K562 (cell line): Measurements from ENCODE around the gene RACGAP1. TPM values are rescaled to one million over a fixed set of nuclear protein-coding genes. Genes with fewer than 3 reads are reported as not detected.

Experiments
- ATF1 ChIP-seq, 2 experiments: fragments of 450-650 bp in 1 of 2; IDR thresholded peaks; 2 replicates each; pipeline ENCODE4 v1.6.1; 2016; ENCODE audit warnings: missing compliant biosample characterization in 1 of 2, missing genetic modification characterization in 1 of 2
- BDP1 ChIP-seq: IDR thresholded peaks from 3 replicates; pipeline ENCODE4 v1.6.1; 2011; ENCODE audit not compliant: insufficient read length, insufficient read depth
- CHD4 ChIP-seq: fragments of 200-600 bp; sonication (generic); IDR thresholded peaks from 3 replicates; pipeline ENCODE4 v1.6.1; 2012; ENCODE audit warnings: low read depth, mild to moderate bottlenecking, mixed read lengths, low read length, inconsistent platforms; ENCODE audit not compliant: insufficient read depth, insufficient replicate concordance, poor library complexity, severe bottlenecking
- CTCFL ChIP-seq: IDR thresholded peaks from 2 replicates; pipeline ENCODE4 v1.6.1; 2011; ENCODE audit warnings: borderline replicate concordance, low read depth, mild to moderate bottlenecking, moderate library complexity, low read length; ENCODE audit not compliant: insufficient read depth, poor library complexity, severe bottlenecking
- EGR1 ChIP-seq: fragments of 450-650 bp; conservative IDR thresholded peaks from 2 replicates; pipeline ENCODE4 v1.6.1; 2017; ENCODE audit warnings: mild to moderate bottlenecking
- ETV5 ChIP-seq: sonication (generic); formaldehyde crosslinking; IDR thresholded peaks from 2 replicates; pipeline ENCODE4 v1.4.0; 2020; ENCODE audit warnings: low read depth, mild to moderate bottlenecking, missing genetic modification reagents
- GATA2 ChIP-seq: sonication (generic); formaldehyde crosslinking; IDR thresholded peaks from 2 replicates; pipeline ENCODE4 v1.4.0; 2020; ENCODE audit warnings: mild to moderate bottlenecking, missing genetic modification reagents
- HDGF ChIP-seq: fragments of 450-650 bp; IDR thresholded peaks from 2 replicates; pipeline ENCODE4 v1.6.1; 2016
- SNRNP70 ChIP-seq: fragments of 200-400 bp; formaldehyde crosslinking; optimal IDR thresholded peaks from 2 replicates; pipeline ENCODE3; 2017; ENCODE audit warnings: low read depth, low read length
- SPI1 ChIP-seq: IDR thresholded peaks from 2 replicates; pipeline ENCODE4 v1.6.1; 2011; ENCODE audit warnings: low read depth, low read length, control low read depth, borderline replicate concordance
- TFAM ChIP-seq: fragments of 250-450 bp; sonication (Bioruptor Pico); conservative IDR thresholded peaks from 2 replicates; pipeline ENCODE4 v1.5.0; 2021; ENCODE audit warnings: mild to moderate bottlenecking, moderate library complexity
- ZBTB8A ChIP-seq: fragments of 450-650 bp; IDR thresholded peaks from 2 replicates; pipeline ENCODE4 v1.6.1; 2018; ENCODE audit warnings: mild to moderate bottlenecking, moderate library complexity; ENCODE audit not compliant: partially characterized antibody
- ZNF212 ChIP-seq: fragments of 450-650 bp; formaldehyde crosslinking; IDR thresholded peaks from 2 replicates; pipeline ENCODE4 v1.4.0; 2020; ENCODE audit warnings: mild to moderate bottlenecking
- ZNF589 ChIP-seq: fragments of 200-800 bp; sonication (Bioruptor generic); IDR thresholded peaks from 2 replicates; pipeline ENCODE4 v1.6.1; 2016; ENCODE audit warnings: low read depth, missing genetic modification characterization, missing compliant biosample characterization
- polyA plus RNA-seq, 8 experiments: library from polyadenylated mRNA; depleted of rRNA in 4 of 8; stranded (reverse) in 5 of 8; unstranded in 3 of 8; fragments of >200 nt; fragmentation: Nextera tagmentation in 2 of 8; fragmentation: Illumina TruSeq in 1 of 8; extraction: Ambion mirVana in 2 of 8; extraction: Trizol in 1 of 8; gene quantifications; 2 replicates each; pipeline versions ENCODE4 v1.2.1 to v1.2.3, GENCODE V29; 2011 to 2014; ENCODE audit warnings: inconsistent platforms in 1 of 8, missing spikeins in 1 of 8
- total RNA-seq, 7 experiments: library from RNA; depleted of rRNA in 6 of 7; stranded (reverse); fragments of >200 nt in 6 of 7; fragmentation: Illumina TruSeq in 2 of 7; extraction: Trizol in 2 of 7; gene quantifications; 2 replicates each; pipeline versions ENCODE4 v1.2.1 to v1.2.3, GENCODE V29; 2011 to 2021; ENCODE audit warnings: low replicate concordance in 1 of 7
- TF ChIP-seq, protein P1 (sequence below): fragments of 200-600 bp; sonication (generic); IDR thresholded peaks from one replicate; pipeline ENCODE4 v1.6.1; 2012; ENCODE audit warnings: mild to moderate bottlenecking, low read depth, low read length, inconsistent platforms

The RACGAP1 gene
- total and polyA plus RNA-seq, 9 of the 15 experiments (the other 6 are each of a cell fraction or from before 2014, with no cell fraction given), result 56.4 to 92.9 (median 71.8) TPM

GRCh38 chr12:50039151-50039835, 14.0 kb upstream of the RACGAP1 start (continued):
- TF ChIP-seq, protein P1, sequence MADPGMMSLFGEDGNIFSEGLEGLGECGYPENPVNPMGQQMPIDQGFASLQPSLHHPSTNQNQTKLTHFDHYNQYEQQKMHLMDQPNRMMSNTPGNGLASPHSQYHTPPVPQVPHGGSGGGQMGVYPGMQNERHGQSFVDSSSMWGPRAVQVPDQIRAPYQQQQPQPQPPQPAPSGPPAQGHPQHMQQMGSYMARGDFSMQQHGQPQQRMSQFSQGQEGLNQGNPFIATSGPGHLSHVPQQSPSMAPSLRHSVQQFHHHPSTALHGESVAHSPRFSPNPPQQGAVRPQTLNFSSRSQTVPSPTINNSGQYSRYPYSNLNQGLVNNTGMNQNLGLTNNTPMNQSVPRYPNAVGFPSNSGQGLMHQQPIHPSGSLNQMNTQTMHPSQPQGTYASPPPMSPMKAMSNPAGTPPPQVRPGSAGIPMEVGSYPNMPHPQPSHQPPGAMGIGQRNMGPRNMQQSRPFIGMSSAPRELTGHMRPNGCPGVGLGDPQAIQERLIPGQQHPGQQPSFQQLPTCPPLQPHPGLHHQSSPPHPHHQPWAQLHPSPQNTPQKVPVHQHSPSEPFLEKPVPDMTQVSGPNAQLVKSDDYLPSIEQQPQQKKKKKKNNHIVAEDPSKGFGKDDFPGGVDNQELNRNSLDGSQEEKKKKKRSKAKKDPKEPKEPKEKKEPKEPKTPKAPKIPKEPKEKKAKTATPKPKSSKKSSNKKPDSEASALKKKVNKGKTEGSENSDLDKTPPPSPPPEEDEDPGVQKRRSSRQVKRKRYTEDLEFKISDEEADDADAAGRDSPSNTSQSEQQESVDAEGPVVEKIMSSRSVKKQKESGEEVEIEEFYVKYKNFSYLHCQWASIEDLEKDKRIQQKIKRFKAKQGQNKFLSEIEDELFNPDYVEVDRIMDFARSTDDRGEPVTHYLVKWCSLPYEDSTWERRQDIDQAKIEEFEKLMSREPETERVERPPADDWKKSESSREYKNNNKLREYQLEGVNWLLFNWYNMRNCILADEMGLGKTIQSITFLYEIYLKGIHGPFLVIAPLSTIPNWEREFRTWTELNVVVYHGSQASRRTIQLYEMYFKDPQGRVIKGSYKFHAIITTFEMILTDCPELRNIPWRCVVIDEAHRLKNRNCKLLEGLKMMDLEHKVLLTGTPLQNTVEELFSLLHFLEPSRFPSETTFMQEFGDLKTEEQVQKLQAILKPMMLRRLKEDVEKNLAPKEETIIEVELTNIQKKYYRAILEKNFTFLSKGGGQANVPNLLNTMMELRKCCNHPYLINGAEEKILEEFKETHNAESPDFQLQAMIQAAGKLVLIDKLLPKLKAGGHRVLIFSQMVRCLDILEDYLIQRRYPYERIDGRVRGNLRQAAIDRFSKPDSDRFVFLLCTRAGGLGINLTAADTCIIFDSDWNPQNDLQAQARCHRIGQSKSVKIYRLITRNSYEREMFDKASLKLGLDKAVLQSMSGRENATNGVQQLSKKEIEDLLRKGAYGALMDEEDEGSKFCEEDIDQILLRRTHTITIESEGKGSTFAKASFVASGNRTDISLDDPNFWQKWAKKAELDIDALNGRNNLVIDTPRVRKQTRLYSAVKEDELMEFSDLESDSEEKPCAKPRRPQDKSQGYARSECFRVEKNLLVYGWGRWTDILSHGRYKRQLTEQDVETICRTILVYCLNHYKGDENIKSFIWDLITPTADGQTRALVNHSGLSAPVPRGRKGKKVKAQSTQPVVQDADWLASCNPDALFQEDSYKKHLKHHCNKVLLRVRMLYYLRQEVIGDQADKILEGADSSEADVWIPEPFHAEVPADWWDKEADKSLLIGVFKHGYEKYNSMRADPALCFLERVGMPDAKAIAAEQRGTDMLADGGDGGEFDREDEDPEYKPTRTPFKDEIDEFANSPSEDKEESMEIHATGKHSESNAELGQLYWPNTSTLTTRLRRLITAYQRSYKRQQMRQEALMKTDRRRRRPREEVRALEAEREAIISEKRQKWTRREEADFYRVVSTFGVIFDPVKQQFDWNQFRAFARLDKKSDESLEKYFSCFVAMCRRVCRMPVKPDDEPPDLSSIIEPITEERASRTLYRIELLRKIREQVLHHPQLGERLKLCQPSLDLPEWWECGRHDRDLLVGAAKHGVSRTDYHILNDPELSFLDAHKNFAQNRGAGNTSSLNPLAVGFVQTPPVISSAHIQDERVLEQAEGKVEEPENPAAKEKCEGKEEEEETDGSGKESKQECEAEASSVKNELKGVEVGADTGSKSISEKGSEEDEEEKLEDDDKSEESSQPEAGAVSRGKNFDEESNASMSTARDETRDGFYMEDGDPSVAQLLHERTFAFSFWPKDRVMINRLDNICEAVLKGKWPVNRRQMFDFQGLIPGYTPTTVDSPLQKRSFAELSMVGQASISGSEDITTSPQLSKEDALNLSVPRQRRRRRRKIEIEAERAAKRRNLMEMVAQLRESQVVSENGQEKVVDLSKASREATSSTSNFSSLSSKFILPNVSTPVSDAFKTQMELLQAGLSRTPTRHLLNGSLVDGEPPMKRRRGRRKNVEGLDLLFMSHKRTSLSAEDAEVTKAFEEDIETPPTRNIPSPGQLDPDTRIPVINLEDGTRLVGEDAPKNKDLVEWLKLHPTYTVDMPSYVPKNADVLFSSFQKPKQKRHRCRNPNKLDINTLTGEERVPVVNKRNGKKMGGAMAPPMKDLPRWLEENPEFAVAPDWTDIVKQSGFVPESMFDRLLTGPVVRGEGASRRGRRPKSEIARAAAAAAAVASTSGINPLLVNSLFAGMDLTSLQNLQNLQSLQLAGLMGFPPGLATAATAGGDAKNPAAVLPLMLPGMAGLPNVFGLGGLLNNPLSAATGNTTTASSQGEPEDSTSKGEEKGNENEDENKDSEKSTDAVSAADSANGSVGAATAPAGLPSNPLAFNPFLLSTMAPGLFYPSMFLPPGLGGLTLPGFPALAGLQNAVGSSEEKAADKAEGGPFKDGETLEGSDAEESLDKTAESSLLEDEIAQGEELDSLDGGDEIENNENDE, result no peak
- TF ChIP-seq BDP1 (no peak), SNRNP70 (no peak), ZNF589 (CRISPR knock-in tag) (no peak), CHD4 (no peak), ZNF212 (CRISPR knock-in tag) (no peak), HDGF (no peak), EGR1 (peak; percentile 48), TFAM (no peak), ATF1 (CRISPR knock-in tag; IDR thresholded peaks at IDR 0.05) (no peak), ATF1 (tag; IDR thresholded peaks at IDR 0.05) (peak; percentile 51), CTCFL (peak; percentile 26), ZBTB8A (no peak), ETV5 (CRISPR knock-in tag) (0 out of 2 replicates have a peak, but pooled peaks have one; percentile 39), SPI1 (no peak), GATA2 (peak; percentile 88)
